SK-N-MC (cell line): Measurements from ENCODE around the gene FBXO8.

Experiments
- EZH2 ChIP-seq: fragments of 200-600 bp; sonication (generic); IDR thresholded peaks from one replicate; pipeline ENCODE4 v1.6.1; 2017; ENCODE audit warnings: antibody characterized with exemption
- FOXP2 ChIP-seq: optimal IDR thresholded peaks from 2 replicates; pipeline ENCODE3; 2011; ENCODE audit warnings: mild to moderate bottlenecking, moderate library complexity; ENCODE audit not compliant: insufficient read depth; ENCODE audit errors: extremely low read length, control extremely low read depth
- POLR2AphosphoS5 ChIP-seq: IDR thresholded peaks from 2 replicates; pipeline ENCODE4 v1.6.1; 2012; ENCODE audit warnings: mild to moderate bottlenecking, low read depth, low read length, borderline replicate concordance

DNA sequence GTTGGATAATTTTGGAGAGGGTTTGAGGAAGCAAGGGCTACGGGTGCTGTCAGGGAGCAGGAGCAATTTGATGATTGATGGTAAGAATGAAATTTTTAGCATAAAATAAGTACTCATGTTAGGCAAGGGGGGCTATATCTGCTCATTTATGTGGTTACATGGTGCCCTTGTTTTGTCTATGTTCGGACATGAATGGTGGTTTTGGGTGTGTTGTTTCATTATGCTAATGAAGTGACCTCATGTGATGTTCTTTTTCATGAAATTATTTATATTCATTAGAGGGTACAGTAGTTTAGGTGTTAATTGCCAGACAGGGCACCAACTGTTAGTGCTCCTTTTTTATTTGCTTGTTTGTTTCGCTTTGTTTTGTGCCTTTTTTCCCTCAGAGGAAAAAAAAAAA, 29.5 kb upstream of the FBXO8 start:
- TF ChIP-seq EZH2 = no peak
- no peak for TF ChIP-seq POLR2AphosphoS5
- no peak for TF ChIP-seq FOXP2
